HL-60 (cell line): ENCODE measurements around the gene ECSCR.

ENCODE experiments used
- GABPA ChIP-seq: IDR thresholded peaks from 2 replicates; pipeline ENCODE4 v1.6.1; 2012; ENCODE audit warnings: low read depth
- SPI1 ChIP-seq: IDR thresholded peaks from 2 replicates; pipeline ENCODE4 v1.6.1; 2012; ENCODE audit warnings: low read depth, mild to moderate bottlenecking, borderline replicate concordance
- TF ChIP-seq, protein P1 (sequence below): IDR thresholded peaks from one replicate; pipeline ENCODE4 v1.5.1; 2011; ENCODE audit warnings: low read length, control low read depth, inconsistent platforms; ENCODE audit not compliant: insufficient read depth

- TF ChIP-seq, protein P1, sequence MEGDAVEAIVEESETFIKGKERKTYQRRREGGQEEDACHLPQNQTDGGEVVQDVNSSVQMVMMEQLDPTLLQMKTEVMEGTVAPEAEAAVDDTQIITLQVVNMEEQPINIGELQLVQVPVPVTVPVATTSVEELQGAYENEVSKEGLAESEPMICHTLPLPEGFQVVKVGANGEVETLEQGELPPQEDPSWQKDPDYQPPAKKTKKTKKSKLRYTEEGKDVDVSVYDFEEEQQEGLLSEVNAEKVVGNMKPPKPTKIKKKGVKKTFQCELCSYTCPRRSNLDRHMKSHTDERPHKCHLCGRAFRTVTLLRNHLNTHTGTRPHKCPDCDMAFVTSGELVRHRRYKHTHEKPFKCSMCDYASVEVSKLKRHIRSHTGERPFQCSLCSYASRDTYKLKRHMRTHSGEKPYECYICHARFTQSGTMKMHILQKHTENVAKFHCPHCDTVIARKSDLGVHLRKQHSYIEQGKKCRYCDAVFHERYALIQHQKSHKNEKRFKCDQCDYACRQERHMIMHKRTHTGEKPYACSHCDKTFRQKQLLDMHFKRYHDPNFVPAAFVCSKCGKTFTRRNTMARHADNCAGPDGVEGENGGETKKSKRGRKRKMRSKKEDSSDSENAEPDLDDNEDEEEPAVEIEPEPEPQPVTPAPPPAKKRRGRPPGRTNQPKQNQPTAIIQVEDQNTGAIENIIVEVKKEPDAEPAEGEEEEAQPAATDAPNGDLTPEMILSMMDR, result no peak
- no peak for TF ChIP-seq SPI1
- TF ChIP-seq GABPA, result no peak
Observed at GRCh38 chr5:139416651-139417050, 45.9 kb downstream of the ECSCR start.
